HG03175 (cell line): ENCODE measurements around the gene SMIM43.
"Not testable (repeated sequence)": the region's sequence is repeated elsewhere in the genome, so short reads cannot be mapped to it uniquely, and the experiment has no call there.

Source experiments
- ATAC-seq: cut with Tn5 transposase; IDR thresholded peaks from one replicate; pipeline ENCODE4 v1.9.1; 2021; ENCODE audit warnings: mild to moderate bottlenecking, moderate library complexity; ENCODE audit not compliant: unreplicated experiment

Gene SMIM43

GRCh38 chr4:121784401-121784800 lies 19.4 kb upstream of the SMIM43 start:
- ATAC-seq, result no peak

- no peak for ATAC-seq
Observed at GRCh38 chr4:121783210-121783609, 18.2 kb upstream of the SMIM43 start.

- ATAC-seq, result no peak
Observed at GRCh38 chr4:121778991-121779628, 14.1 kb upstream of the SMIM43 start.

- ATAC-seq, result peak; percentile 64
Observed at GRCh38 chr4:121777625-121778024, 12.7 kb upstream of the SMIM43 start.

GRCh38 chr4:121776610-121777401 lies 11.8 kb upstream of the SMIM43 start:
- ATAC-seq, result no peak

- no peak for ATAC-seq
Observed at GRCh38 chr4:121773883-121774282, 8.9 kb upstream of the SMIM43 start.

- no peak for ATAC-seq
Observed at GRCh38 chr4:121771869-121772268, 6.9 kb upstream of the SMIM43 start.

- no peak for ATAC-seq
Observed at GRCh38 chr4:121769341-121769740, 4.4 kb upstream of the SMIM43 start.

GRCh38 chr4:121767166-121767565 lies 2.2 kb upstream of the SMIM43 start:
- ATAC-seq, result no peak

GRCh38 chr4:121765971-121766538 lies 1.1 kb upstream of the SMIM43 start:
- no peak for ATAC-seq

GRCh38 chr4:121765368-121765705 lies 373 bp upstream of the SMIM43 start:
- ATAC-seq, result no peak

GRCh38 chr4:121764303-121764701 lies 662 bp downstream of the SMIM43 start:
- no peak for ATAC-seq

- ATAC-seq, result no peak
Observed at GRCh38 chr4:121760205-121760604, 4.8 kb downstream of the SMIM43 start.

GRCh38 chr4:121758925-121759568 lies 5.9 kb downstream of the SMIM43 start:
- ATAC-seq, result no peak

- ATAC-seq, result not testable (repeated sequence)
Observed at GRCh38 chr4:121752142-121752541, 12.8 kb downstream of the SMIM43 start.

GRCh38 chr4:121749225-121749624 lies 15.7 kb downstream of the SMIM43 start:
- ATAC-seq, result no peak

- no peak for ATAC-seq
Observed at GRCh38 chr4:121742794-121743193, 22.2 kb downstream of the SMIM43 start.

GRCh38 chr4:121741751-121742150 lies 23.2 kb downstream of the SMIM43 start:
- no peak for ATAC-seq

GRCh38 chr4:121740796-121741409 lies 24.1 kb downstream of the SMIM43 start:
- no peak for ATAC-seq

- ATAC-seq, result no peak
Observed at GRCh38 chr4:121739575-121739974, 25.4 kb downstream of the SMIM43 start.

GRCh38 chr4:121738780-121739535 lies 26.0 kb downstream of the SMIM43 start:
- ATAC-seq, result no peak
